Smooth muscle cell (in vitro differentiated cells): ENCODE results near the gene TCF7L1. TPM values are rescaled to one million over a fixed set of nuclear protein-coding genes. Genes with fewer than 3 reads are reported as not detected.

ENCODE experiments used
- DNase-seq: peaks from one replicate; lab custom pipeline; 2025; ENCODE audit not compliant: unreplicated experiment; lab: John Stamatoyannopoulos, UW
- H2AFZ ChIP-seq: fragments of 200-600 bp; sonication (generic); 2 replicates; pipeline ENCODE4 v1.6.0; 2016; ENCODE audit warnings: antibody characterized with exemption, low read depth, mild to moderate bottlenecking
- H3F3A ChIP-seq: fragments of 200-600 bp; sonication (generic); 2 replicates; pipeline ENCODE4 v1.6.0; 2017; ENCODE audit warnings: antibody characterized with exemption, low read depth
- H3K27ac ChIP-seq: fragments of 200-600 bp; sonication (generic); 2 replicates; pipeline ENCODE4 v1.5.1; 2016; ENCODE audit warnings: low read depth, mild to moderate bottlenecking
- H3K27me3 ChIP-seq: fragments of 200-600 bp; sonication (generic); 2 replicates; pipeline ENCODE4 v1.6.1; 2016; ENCODE audit warnings: low read depth, mild to moderate bottlenecking
- H3K36me3 ChIP-seq: fragments of 200-600 bp; sonication (generic); 2 replicates; pipeline ENCODE4 v1.5.1; 2016; ENCODE audit warnings: low read depth
- H3K4me1 ChIP-seq: fragments of 200-600 bp; sonication (generic); 2 replicates; pipeline ENCODE4 v1.5.1; 2016; ENCODE audit warnings: low read depth
- H3K4me2 ChIP-seq: fragments of 200-600 bp; sonication (generic); 2 replicates; pipeline ENCODE4 v1.6.0; 2016; ENCODE audit warnings: mild to moderate bottlenecking
- H3K4me3 ChIP-seq: fragments of 200-600 bp; sonication (generic); 2 replicates; pipeline ENCODE4 v1.5.1; 2016; ENCODE audit warnings: mild to moderate bottlenecking
- H3K79me2 ChIP-seq: fragments of 200-600 bp; sonication (generic); 2 replicates; pipeline ENCODE4 v1.6.0; 2016; ENCODE audit warnings: low read depth, mild to moderate bottlenecking
- H3K9ac ChIP-seq: fragments of 200-600 bp; sonication (generic); 2 replicates; pipeline ENCODE4 v1.6.0; 2016; ENCODE audit warnings: low read depth
- H3K9me3 ChIP-seq: fragments of 200-600 bp; sonication (generic); replicated peaks from 2 replicates; pipeline ENCODE4 v1.5.1; 2016; ENCODE audit warnings: low read depth
- H4K20me1 ChIP-seq: fragments of 200-600 bp; sonication (generic); 2 replicates; pipeline ENCODE4 v1.6.0; 2016; ENCODE audit warnings: low read depth
- WGBS: methylation state at CpG from one replicate; pipeline ENCODE4 v1.1.7; 2016; ENCODE audit warnings: low lambda C conversion rate; 5-methylcytosine and 5-hydroxymethylcytosine counted together
- polyA plus RNA-seq: library from polyadenylated mRNA; unstranded; fragments of >200 nt; fragmentation: Nextera tagmentation; extraction: Ambion mirVana; gene quantifications from 2 replicates; pipeline ENCODE4 v1.2.1, GENCODE V29; 2016
- total RNA-seq: library from RNA; depleted of rRNA; stranded (reverse); fragments of >200 nt; gene quantifications from 2 replicates; pipeline ENCODE4 v1.2.3, GENCODE V29; 2014
- TF ChIP-seq, protein P1 (sequence below): fragments of 200-600 bp; sonication (generic); IDR thresholded peaks from 2 replicates; pipeline ENCODE4 v1.5.1; 2017; ENCODE audit warnings: borderline replicate concordance, mild to moderate bottlenecking, antibody characterized with exemption; ENCODE audit not compliant: insufficient read depth, poor library complexity, severe bottlenecking

The TCF7L1 gene
- total and polyA plus RNA-seq, 2 experiments from 2014 or later = 4.5 to 15.2 TPM

DNA sequence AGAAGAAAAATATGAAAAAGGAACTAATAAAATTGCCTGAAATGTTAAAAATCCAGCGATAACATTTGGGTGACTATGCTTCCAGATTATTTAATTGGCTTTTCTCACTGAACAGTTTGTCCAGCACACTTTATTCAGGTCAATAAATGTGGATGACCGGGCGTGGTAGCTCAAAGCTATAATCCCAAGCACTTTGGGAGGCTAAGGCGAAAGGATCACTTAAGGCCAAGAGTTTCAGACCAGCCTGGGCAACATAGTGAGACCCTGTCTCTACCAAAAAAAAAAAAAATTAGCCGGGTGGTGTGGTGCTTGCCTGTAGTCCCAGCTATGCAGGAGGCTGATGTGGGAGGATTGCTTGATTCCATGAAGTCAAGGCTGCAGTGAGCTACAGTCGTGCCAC lies 139.2 kb downstream of the TCF7L1 start:
- no peak overlapping the region for H3K4me2 ChIP-seq
- WGBS = 82% methylated on average over 6 of the region's 6 CpGs

DNA sequence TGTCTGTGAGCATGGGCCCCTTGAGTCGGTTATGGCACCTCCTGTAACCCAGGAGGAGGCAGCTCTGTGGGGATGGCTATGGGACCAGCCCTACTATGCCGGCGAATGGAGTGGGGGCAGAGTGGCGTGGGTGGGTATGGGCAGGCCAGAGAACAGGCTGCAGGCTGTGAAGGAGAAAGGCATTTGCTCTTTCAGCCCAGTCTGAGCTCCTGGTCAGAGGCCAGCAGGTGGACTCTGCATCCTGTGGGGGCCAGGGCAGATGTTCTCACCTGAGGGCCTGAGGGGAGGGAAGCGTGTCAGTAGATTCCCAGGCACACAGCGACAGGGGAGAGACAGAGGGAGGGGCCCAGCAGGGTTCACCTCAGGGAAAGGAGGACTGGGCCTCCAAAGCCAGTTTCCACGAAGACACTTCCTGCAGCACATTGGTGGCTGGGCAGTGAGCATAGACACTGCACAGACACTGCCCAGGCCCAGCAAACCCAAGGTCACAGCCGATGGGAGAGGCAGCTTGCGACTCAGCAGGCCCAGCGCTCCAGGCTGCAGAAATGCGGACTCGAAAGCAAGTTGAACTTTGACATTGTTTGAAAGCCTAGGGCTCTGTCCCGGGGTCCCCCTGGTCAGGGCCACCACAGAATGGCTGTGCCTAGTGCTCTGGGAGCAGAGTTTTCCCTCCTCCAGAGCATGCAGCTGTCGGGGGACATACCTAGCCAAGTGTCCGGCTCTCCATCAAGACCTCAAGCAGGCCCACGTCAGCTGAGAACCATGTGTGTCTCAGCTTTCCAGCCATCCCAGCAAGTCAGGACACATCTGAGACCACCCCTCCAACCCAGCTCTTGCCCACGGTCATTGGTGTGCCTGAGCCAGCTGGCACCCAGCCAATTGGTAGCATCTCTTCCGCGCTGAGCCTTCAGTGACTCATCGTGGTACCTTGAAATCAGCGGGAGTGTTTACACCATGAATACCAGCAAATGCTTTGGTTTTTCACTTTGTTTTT lies 140.8 kb downstream of the TCF7L1 start:
- Histone ChIP-seq H3K79me2 (peaks cover 5% of the 10 kb centered on the region), H3K4me2 (no peak overlapping the region), H2AFZ (no peak overlapping the region), H3K9me3 (no peaks in the 10 kb centered on the region), H3K27me3 (no peaks in the 10 kb centered on the region), H3K4me1 (peaks cover 15% of the 10 kb centered on the region), H3F3A (peaks cover 26% of the 10 kb centered on the region), H3K27ac (no peak overlapping the region), H3K9ac (no peak overlapping the region), H3K4me3 (no peak overlapping the region), H4K20me1 (peaks cover 27% of the 10 kb centered on the region), H3K36me3 (no peaks in the 10 kb centered on the region)
- DNase-seq = no peak
- 53% methylated on average over 19 of the region's 21 CpGs for WGBS
- TF ChIP-seq, protein P1, sequence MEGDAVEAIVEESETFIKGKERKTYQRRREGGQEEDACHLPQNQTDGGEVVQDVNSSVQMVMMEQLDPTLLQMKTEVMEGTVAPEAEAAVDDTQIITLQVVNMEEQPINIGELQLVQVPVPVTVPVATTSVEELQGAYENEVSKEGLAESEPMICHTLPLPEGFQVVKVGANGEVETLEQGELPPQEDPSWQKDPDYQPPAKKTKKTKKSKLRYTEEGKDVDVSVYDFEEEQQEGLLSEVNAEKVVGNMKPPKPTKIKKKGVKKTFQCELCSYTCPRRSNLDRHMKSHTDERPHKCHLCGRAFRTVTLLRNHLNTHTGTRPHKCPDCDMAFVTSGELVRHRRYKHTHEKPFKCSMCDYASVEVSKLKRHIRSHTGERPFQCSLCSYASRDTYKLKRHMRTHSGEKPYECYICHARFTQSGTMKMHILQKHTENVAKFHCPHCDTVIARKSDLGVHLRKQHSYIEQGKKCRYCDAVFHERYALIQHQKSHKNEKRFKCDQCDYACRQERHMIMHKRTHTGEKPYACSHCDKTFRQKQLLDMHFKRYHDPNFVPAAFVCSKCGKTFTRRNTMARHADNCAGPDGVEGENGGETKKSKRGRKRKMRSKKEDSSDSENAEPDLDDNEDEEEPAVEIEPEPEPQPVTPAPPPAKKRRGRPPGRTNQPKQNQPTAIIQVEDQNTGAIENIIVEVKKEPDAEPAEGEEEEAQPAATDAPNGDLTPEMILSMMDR = no peak

More for the DNA sequence above, 139.2 kb downstream of the TCF7L1 start:
- no peak overlapping the region for H3K27ac ChIP-seq
- H3K9ac ChIP-seq = no peak overlapping the region
- H3K27me3 ChIP-seq = no peaks in the 10 kb centered on the region
- H2AFZ ChIP-seq = no peak overlapping the region
- H3F3A ChIP-seq = peaks cover 15% of the 10 kb centered on the region
- no peaks in the 10 kb centered on the region for H3K36me3 ChIP-seq
- no peak overlapping the region for H3K4me3 ChIP-seq
- peaks cover 1% of the 10 kb centered on the region for H3K4me1 ChIP-seq
- TF ChIP-seq, protein P1 = no peak
- no peak for DNase-seq
- H4K20me1 ChIP-seq = peaks cover 27% of the 10 kb centered on the region
- H3K79me2 ChIP-seq = peaks cover 4% of the 10 kb centered on the region
- no peaks in the 10 kb centered on the region for H3K9me3 ChIP-seq

DNA sequence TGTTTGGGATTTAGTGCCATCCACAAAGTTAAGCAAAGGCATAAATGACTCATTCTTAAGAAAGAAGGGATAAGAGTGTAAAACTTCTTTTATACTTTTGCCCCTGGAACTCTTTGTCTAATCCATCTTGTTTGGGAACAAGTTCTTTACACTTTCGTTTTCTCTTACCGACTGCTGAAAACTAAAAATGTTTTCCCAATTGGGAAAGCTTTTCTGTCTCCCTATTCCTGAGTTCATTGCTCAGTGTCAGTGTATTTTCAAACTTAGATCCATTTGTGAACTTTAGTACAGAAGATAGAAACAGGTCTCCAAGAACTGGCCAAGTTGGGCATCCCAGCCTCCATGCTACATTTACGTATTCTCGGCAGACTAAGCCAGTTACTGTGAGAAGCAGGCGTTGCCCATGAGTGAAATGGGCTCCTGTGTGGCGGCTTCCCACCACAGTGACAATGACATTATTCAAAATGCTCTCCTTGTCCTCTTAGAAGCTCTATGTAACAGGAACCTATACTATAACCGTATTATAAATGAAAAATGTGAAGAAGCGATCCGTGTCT lies 142.9 kb downstream of the TCF7L1 start:
- Histone ChIP-seq H3K36me3 (no peaks in the 10 kb centered on the region), H2AFZ (no peak overlapping the region), H4K20me1 (peaks cover 37% of the 10 kb centered on the region), H3K4me3 (no peak overlapping the region), H3K27me3 (no peaks in the 10 kb centered on the region), H3K4me2 (no peak overlapping the region), H3F3A (peaks cover 26% of the 10 kb centered on the region), H3K27ac (no peak overlapping the region), H3K4me1 (peaks cover 15% of the 10 kb centered on the region), H3K9me3 (no peaks in the 10 kb centered on the region), H3K79me2 (peaks cover 17% of the 10 kb centered on the region), H3K9ac (no peak overlapping the region)
- TF ChIP-seq, protein P1 = no peak
- 97% methylated on average over 9 of the region's 9 CpGs for WGBS
- no peak for DNase-seq
